ENCODE data around the gene ATG12.
"Not testable (repeated sequence)": the region's sequence is repeated elsewhere in the genome, so short reads cannot be mapped to it uniquely, and the experiment has no call there.

Gene ATG12

DNA sequence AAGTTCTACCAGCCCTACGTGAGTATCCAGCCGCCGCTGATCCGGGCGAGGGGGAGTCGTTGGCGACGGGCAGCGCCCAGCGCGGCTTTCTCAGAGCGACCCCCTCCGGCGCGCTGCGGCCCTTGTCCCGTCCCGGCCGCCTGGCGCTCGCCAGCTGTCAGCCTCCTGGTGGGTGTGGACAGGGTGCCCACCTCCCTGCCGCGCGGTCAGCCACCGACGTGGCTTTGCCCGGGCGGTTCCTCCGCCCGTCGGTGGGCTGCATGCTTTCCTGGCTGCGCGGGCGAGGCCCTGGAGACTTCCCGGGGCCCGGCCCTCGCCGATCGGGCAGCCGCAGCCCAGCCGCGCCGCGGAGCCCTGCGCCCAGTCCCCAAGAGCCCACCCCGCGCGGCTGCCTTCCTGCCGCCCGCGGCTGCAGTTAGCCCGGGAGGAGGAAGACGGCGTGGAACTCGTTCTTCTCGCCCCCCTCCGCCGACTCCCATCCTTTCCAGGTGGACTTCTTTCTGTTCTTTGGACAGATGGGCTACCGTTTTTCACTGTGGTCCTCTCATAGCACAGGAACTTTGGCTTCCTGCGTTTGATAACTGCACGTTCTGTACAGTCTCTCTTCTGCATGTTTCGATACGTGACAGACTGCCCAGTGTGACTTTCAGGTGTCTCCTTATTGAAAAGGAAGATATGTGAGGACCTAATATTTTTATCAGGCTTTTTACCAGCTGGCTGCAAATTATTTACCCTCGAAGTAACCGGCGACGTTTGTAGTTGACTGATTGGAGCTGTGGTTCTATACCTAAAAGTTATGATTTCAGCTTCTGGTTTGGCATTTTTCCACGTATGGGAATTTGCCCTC lies 947 bp upstream of the ATG12 start:
- DNase-seq (ENCODE audit: low spot score) = peak; percentile 6

DNA sequence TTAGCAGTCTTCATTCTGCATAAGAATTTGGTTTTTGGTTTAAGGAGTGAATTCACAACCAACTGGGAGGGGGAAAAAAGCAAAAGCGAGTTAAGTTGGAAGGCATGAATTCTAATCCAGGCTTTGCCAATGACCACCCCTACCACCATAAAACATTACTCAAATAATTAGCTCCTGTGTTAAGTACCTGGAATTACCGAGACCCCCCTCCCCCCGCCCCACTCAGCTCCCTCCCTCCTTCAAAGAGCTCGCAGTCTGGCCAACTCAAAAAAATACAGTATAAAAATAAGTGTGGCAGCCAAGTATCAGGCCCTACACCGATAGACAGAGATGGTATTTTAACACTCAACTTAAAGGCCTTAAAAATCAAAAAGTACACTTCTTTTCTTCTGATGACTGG lies 492 bp downstream of the ATG12 start:
- no peak for DNase-seq (ENCODE audit: low spot score)

DNA sequence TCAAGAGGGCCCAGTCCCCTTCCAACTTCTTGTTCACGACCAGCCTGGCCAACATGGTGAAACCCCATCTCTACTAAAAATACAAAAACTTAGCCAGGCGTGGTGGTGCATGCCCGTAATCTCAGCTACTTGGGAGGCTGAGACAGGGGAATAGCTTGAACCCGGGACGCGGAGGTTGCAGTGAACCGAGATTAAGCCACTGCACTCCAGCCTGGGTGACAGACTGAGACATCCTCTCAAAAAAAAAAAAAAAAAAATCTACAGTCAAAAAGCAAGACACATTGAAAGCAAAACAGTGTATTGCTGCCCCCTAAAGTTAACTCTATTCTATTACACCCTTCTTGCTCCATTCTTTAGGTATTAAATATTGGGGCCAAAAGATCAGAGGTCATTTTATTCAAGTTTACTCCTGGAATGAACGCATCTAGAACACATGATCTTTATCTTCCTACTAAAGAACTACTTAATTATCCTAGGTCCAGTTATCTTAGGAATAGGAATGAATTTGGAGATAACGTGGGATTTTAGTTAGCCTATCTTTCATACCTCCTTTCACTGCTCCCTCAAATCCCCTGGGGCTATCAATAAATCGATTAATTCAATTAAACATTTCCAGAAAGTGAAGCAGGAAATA lies 2.4 kb downstream of the ATG12 start:
- peak; percentile 45 for DNase-seq (ENCODE audit: low spot score)

- no peak for DNase-seq (ENCODE audit: low spot score)
Observed at GRCh38 chr5:115835481-115835880, 5.9 kb downstream of the ATG12 start.

- DNase-seq (ENCODE audit: low spot score) = no peak
Observed at GRCh38 chr5:115831163-115831768, 10.1 kb downstream of the ATG12 start.

GRCh38 chr5:115829913-115830312 lies 11.5 kb downstream of the ATG12 start:
- no peak for DNase-seq (ENCODE audit: low spot score)

- DNase-seq (ENCODE audit: low spot score) = no peak
Observed at GRCh38 chr5:115825948-115826347, 15.4 kb downstream of the ATG12 start.

- DNase-seq (ENCODE audit: low spot score) = not testable (repeated sequence)
Observed at GRCh38 chr5:115824983-115825382, 16.4 kb downstream of the ATG12 start.

DNA sequence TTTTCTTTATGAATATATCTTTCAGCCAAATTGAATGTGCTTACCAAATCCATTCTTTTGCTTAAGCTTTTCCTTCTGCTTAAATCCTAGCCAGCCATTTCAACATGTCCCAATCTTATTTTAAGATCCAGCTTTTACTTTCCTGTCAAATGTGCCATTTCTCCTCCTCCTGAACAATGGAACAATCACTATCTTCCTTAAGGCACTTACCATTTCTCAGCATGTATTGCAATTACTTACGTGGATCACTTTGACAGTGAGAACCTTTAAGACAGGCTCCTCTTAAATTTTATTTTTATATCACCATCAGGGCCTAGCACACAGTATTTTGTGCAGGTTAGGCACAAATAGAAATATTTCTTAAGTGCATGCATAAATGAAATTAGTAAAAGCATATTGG lies 20.5 kb downstream of the ATG12 start:
- DNase-seq (ENCODE audit: low spot score) = no peak

DNA sequence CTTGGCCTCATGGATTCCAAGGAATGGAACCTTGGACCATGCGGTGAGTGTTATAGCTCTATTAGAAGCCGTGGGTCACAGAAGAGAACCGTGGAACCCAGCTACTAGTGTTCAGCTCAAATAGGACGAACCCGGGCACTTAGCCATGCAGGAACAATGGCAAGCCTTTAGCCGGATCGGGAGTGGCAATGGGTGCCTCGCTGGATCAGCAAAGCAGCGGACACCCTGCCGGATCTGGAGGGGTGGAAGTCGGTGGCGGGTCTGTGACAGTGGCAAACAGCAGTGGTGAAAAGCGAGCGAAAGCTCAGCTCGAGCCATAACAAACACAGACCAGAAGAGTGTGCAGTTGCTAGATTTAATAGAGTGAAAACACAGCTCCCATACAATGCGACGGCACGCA lies 22.5 kb downstream of the ATG12 start:
- DNase-seq (ENCODE audit: low spot score) = no peak

- DNase-seq (ENCODE audit: low spot score) = no peak
Observed at GRCh38 chr5:115817386-115817785, 24.0 kb downstream of the ATG12 start.

- no peak for DNase-seq (ENCODE audit: low spot score)
Observed at GRCh38 chr5:115816226-115817081, 24.9 kb downstream of the ATG12 start, which contains the start of gene CDO1. Gene CDO1 (minus strand): TSS chr5:115816659. CDS start chr5:115816397, 262 bp downstream.

DNA sequence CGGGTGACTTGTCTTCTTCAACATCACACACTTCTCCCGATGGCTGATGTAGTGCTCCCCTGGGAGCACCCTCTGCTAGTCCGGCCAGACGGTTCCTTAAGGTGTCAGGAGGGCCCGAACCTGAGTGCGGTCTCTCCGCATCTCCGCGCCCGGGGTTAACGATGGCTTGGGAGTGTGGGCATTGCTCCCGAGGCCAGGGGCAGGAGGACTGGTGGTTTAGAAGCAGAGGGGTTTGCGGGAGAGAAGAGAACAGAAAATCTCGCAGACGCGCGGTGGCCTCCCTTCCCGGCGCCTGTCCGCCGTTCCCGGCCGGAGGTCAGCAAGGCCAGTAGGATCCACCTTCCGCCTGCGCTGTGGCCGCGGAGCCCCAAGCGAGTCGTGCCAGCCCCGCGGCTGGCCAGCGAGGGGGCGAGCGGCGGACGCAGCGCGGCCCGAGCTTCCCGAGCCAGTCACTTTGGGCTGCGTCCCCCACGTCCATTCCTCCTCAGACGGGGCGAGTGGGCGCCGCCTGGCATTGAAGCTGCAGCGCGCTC lies 25.6 kb downstream of the ATG12 start:
- DNase-seq (ENCODE audit: low spot score) = no peak

DNA sequence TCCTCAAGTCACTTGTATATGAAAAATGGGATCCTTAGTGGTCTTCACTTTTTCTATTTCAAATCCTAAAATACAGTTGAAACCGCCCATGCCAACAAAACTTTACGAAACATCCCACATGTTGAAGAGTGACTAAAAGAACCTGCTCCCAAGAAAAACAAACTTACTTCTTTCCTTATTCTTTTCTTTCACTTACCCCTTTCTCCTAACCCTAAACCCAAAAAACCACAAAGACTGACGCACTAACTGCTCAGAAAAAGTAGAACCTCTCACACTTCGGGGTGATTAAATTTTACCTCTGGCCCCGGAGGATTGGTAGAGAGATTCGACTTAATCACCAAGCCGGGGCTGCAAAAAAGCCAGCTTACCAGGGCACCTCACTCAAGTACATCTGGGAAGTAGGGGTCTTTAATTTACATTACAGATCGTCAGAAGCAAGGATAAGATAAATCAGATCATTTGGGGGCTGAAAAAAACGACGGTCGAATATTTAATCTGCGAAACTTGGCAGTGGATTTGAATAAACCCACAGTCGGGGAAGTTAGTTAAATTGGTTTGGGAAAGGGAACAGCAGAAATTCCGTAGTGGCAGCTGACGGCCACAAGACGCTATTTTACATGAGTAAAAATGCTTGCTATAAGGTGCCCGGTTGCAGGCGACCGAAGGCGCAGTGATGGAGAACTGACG lies 26.2 kb downstream of the ATG12 start:
- DNase-seq (ENCODE audit: low spot score) = no peak

DNA sequence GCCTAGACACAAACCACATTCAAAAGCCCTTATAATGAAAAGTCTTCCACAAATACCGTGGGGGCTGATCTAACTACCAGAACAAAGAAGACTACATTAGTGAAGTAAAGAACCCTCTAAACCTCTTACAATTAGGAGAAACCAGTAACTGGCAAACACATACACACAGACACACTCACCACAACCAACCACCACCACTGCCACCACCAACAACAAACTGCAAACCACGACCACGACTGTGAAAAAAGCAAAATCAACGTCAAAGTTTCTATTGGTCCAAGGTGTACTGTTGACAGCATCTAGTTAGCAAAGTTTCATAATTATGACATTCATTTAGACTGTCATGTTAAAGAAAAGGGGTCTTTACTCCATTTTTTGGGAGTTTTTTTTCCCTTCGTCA lies 27.6 kb downstream of the ATG12 start:
- no peak for DNase-seq (ENCODE audit: low spot score)

- no peak for DNase-seq (ENCODE audit: low spot score)
Observed at GRCh38 chr5:115812372-115812771, 29.0 kb downstream of the ATG12 start.

DNA sequence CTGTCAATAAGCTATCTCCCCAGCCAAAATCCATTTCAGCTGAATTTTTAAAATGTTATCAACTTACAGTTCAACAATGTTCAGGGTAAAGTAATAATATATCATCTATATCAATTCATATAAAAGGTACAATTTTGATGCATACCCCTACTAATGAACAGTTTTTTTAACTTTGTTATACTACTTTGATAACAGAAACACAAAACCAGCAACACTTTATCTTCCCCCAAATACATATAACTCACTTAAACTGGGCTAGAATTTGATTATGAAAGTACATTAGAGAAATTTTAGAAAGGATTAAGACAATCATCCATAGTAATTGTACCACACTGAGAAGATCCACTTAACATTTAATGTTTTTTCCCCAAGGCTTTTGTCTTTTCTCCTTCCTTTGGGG lies 30.0 kb downstream of the ATG12 start:
- DNase-seq (ENCODE audit: low spot score) = no peak

- peak; percentile 16 for DNase-seq (ENCODE audit: low spot score)
Observed at GRCh38 chr5:115810761-115811160, 30.6 kb downstream of the ATG12 start.

- no peak for DNase-seq (ENCODE audit: low spot score)
Observed at GRCh38 chr5:115809946-115810345, 31.4 kb downstream of the ATG12 start.

DNA sequence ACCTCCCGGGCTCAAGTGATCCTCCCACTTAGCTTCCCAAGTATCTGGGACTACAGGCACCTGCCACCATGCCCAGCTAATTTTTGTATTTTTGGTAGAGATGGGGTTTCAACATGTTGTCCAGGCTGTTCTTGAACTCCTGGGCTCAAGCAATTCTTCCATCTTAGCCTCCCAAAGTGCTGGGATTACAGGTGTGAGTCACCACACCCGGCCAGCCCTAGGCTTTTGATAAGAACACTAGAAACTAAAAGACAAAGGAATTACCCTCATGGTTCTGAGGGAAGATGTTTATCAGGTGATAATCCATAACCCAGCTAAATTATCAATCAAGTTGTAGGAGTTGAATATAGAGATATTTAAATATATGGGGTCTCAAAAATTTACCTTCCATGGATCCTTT lies 33.3 kb downstream of the ATG12 start:
- not testable (repeated sequence) for DNase-seq (ENCODE audit: low spot score)

DNA sequence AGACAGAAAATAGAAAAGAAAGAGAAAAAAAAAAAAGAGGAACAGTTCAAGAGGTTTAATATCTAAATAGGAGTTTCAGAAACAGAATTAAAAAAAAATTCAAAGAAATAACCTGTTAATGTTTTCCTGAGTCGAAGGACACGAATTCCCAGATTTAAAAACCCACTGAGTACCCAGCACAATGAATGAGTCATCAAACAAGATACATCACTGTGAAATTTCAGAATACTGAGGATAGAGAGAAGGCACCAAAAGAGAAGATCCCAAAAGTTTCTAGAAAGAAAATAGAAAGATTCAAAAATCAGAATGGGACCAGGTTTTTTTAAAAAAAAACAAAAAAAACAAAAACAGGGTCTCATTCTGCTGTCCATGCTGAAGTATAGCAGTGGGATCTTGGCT lies 33.7 kb downstream of the ATG12 start:
- DNase-seq (ENCODE audit: low spot score) = no peak
